Vagina (tissue), 2 donors: ENCODE data around the gene ZNF683. TPM values are rescaled to one million over a fixed set of nuclear protein-coding genes. Genes with fewer than 3 reads are reported as not detected.

Source experiments
- DNase-seq, 2 donors: peaks; one replicate each; pipeline ENCODE4 v3.0.0-alpha.2; 2017; ENCODE audit errors: extremely low spot score in 2 of 2
- H3K27ac ChIP-seq: fragments of 200-600 bp; sonication (generic); one replicate; pipeline ENCODE4 v1.5.1; 2019
- H3K27me3 ChIP-seq: fragments of 200-600 bp; sonication (generic); one replicate; pipeline ENCODE4 v1.5.1; 2019
- H3K36me3 ChIP-seq, 2 donors: fragments of 200-600 bp; sonication (generic); one replicate each; pipeline ENCODE4 v1.5.1; 2017 to 2019
- H3K4me1 ChIP-seq: fragments of 200-600 bp; sonication (generic); one replicate; pipeline ENCODE4 v1.5.1; 2019
- H3K4me3 ChIP-seq, 2 donors: fragments of 200-600 bp; sonication (generic); 1 replicate in 1 of 2; 2 replicates in 1 of 2; pipeline ENCODE4 v1.5.1; 2016 to 2019
- H3K9me3 ChIP-seq: fragments of 200-600 bp; sonication (generic); one replicate; pipeline ENCODE4 v1.5.1; 2019
- CTCF ChIP-seq, 3 experiments: fragments of 450-650 bp in 2 of 3; fragments of 200-600 bp in 1 of 3; sonication (generic) in 1 of 3; IDR thresholded peaks; one replicate each; pipeline ENCODE4 v1.5.1; 2017 to 2019; ENCODE audit warnings: antibody characterized with exemption in 3 of 3, mild to moderate bottlenecking in 2 of 3, moderate library complexity in 2 of 3
- POLR2A ChIP-seq, 2 donors: fragments of 450-650 bp; IDR thresholded peaks; one replicate each; pipeline ENCODE4 v1.6.1; 2017; ENCODE audit warnings: antibody characterized with exemption in 2 of 2, mild to moderate bottlenecking in 2 of 2, moderate library complexity in 2 of 2
- POLR2AphosphoS5 ChIP-seq, 2 donors: sonication (generic); formaldehyde crosslinking; IDR thresholded peaks; one replicate each; pipeline ENCODE4 v1.9.0; 2017; ENCODE audit warnings: antibody characterized with exemption in 2 of 2, mild to moderate bottlenecking in 2 of 2, low read depth in 1 of 2; ENCODE audit not compliant: insufficient read depth in 1 of 2
- intact Hi-C: fragments of 100-400 bp; cut with DNase I; formaldehyde crosslinking; loops from one replicate; pipeline ENCODE4 v1.15.1; 2023
- total RNA-seq: library from RNA; depleted of rRNA; stranded (reverse); fragments of >200 nt; gene quantifications from one replicate; pipeline ENCODE4 v1.2.3, GENCODE V29; 2016

ZNF683 gene
- total RNA-seq, 1 donor from 2014 or later, result not detected

- no peaks in the 10 kb centered on the region for H3K36me3 ChIP-seq
- no peak overlapping the region for H3K4me3 ChIP-seq
- H3K9me3 ChIP-seq, result no peaks in the 10 kb centered on the region
- peaks cover 19% of the 10 kb centered on the region for H3K4me1 ChIP-seq
- no peaks in the 10 kb centered on the region for H3K27me3 ChIP-seq
- no peak for TF ChIP-seq POLR2AphosphoS5 (IDR thresholded peaks at IDR 0.05; ENCODE audit: insufficient read depth in 1 of 2, low read depth in 1 of 2)
- TF ChIP-seq POLR2A (IDR thresholded peaks at IDR 0.05), result no peak
- intact Hi-C loops, result no loop called here
- DNase-seq, result no peak
- peak overlapping the region; percentile 3 for H3K27ac ChIP-seq
Measured at GRCh38 chr1:26350701-26351589, 21.6 kb downstream of the ZNF683 start.

GRCh38 chr1:26350343-26350700 lies 22.2 kb downstream of the ZNF683 start:
- intact Hi-C loops, result no loop called here
- Histone ChIP-seq H3K4me3 (no peak overlapping the region), H3K9me3 (no peaks in the 10 kb centered on the region), H3K27ac (no peak overlapping the region), H3K4me1 (peaks cover 19% of the 10 kb centered on the region), H3K27me3 (no peaks in the 10 kb centered on the region), H3K36me3 (no peaks in the 10 kb centered on the region)
- DNase-seq, result no peak
- TF ChIP-seq POLR2AphosphoS5 (IDR thresholded peaks at IDR 0.05; ENCODE audit: insufficient read depth in 1 of 2, low read depth in 1 of 2), result no peak
- no peak for TF ChIP-seq POLR2A (IDR thresholded peaks at IDR 0.05)
- TF ChIP-seq CTCF (IDR thresholded peaks at IDR 0.05), result no peak

- Histone ChIP-seq H3K4me3 (no peak overlapping the region), H3K36me3 (no peaks in the 10 kb centered on the region), H3K9me3 (no peaks in the 10 kb centered on the region), H3K27ac (no peak overlapping the region), H3K27me3 (no peaks in the 10 kb centered on the region), H3K4me1 (peaks cover 18% of the 10 kb centered on the region)
- intact Hi-C loops, result no loop called here
- TF ChIP-seq POLR2AphosphoS5 (IDR thresholded peaks at IDR 0.05; ENCODE audit: insufficient read depth in 1 of 2, low read depth in 1 of 2) (no peak), CTCF (IDR thresholded peaks at IDR 0.05) (no peak), POLR2A (IDR thresholded peaks at IDR 0.05) (no peak)
- no peak for DNase-seq
Measured at GRCh38 chr1:26349877-26350244, 22.7 kb downstream of the ZNF683 start.

- TF ChIP-seq POLR2AphosphoS5 (IDR thresholded peaks at IDR 0.05; ENCODE audit: insufficient read depth in 1 of 2, low read depth in 1 of 2) (no peak), CTCF (IDR thresholded peaks at IDR 0.05) (no peak), POLR2A (IDR thresholded peaks at IDR 0.05) (no peak)
- Histone ChIP-seq H3K27ac (no peak overlapping the region), H3K4me3 (no peak overlapping the region), H3K27me3 (no peaks in the 10 kb centered on the region), H3K4me1 (peaks cover 12% of the 10 kb centered on the region), H3K36me3 (no peaks in the 10 kb centered on the region), H3K9me3 (no peaks in the 10 kb centered on the region)
- intact Hi-C loops, result no loop called here
- DNase-seq, result no peak
Measured at GRCh38 chr1:26349188-26349876, 23.2 kb downstream of the ZNF683 start.

- no peaks in the 10 kb centered on the region for H3K36me3 ChIP-seq
- H3K9me3 ChIP-seq, result no peaks in the 10 kb centered on the region
- H3K4me3 ChIP-seq, result no peak overlapping the region
- H3K27me3 ChIP-seq, result no peaks in the 10 kb centered on the region
- H3K4me1 ChIP-seq, result peaks cover 6% of the 10 kb centered on the region
- DNase-seq, result no peak
- intact Hi-C loops, result no loop called here
- H3K27ac ChIP-seq, result no peak overlapping the region
- TF ChIP-seq POLR2AphosphoS5 (IDR thresholded peaks at IDR 0.05; ENCODE audit: insufficient read depth in 1 of 2, low read depth in 1 of 2) (no peak), POLR2A (IDR thresholded peaks at IDR 0.05) (no peak), CTCF (IDR thresholded peaks at IDR 0.05) (no peak)
Measured at GRCh38 chr1:26346274-26347033, 26.1 kb downstream of the ZNF683 start.
